T-helper 2 cell treated with Interferon-gamma antibody and Interleukin-4, amounts not matched to agents 100 ng/mL and 5 ng/mL, for 36 hours (primary cell): ENCODE measurements around the gene GPR150. TPM values are rescaled to one million over a fixed set of nuclear protein-coding genes. Genes with fewer than 3 reads are reported as not detected.

ENCODE experiments used
- intact Hi-C: fragments of 100-400 bp; cut with micrococcal nuclease; formaldehyde crosslinking; loops from one replicate; pipeline ENCODE4 v1.15.1; 2023
- total RNA-seq: library from RNA; stranded (reverse); gene quantifications from 2 replicates; pipeline ENCODE4 v1.2.3, GENCODE V29; 2022

The GPR150 gene
- total RNA-seq, 1 donor from 2014 or later = 0.30 TPM

DNA sequence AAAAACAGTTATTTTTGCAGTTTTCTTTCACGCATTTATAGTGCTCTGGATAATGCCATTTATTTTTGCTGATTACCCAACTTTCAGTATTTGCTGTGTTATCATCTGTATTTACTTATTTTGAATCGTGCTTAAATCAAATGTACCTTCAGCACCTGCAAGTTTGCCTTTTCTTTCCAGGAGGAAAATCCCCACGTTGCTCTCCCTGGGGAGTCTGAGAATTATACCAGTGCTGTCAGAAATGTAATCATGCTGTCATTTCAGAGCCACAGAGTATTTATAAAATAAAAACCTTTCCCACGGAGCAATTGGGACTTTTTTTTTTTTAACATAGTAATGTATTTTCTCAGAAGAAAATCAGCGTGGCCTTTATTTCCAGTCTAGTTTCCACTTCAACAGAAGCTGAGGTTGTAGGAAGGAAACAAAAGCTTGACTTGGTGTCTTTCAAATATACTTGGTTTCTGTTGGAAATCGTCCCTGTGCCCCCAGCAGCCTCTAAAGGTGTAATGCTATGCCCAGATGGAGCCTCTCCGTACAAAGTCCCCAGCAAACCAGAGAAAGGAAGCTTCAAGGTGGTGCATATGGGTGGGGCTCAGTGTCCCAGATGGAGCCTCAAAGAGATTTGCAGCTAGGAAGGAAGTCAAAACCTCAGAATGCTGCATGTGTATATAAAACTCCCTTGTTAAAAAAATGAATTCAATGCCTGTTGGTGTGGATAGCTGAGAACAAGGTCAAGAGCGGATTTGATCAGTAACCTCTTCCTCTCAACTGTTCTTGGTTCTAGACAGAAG lies 2.1 kb downstream of the GPR150 start:
- intact Hi-C loops = loop anchor here (1.0 kb wide), 2 partner anchors 24 to 67 kb away; partner anchors contain the start of genes ARSK and RFESD

DNA sequence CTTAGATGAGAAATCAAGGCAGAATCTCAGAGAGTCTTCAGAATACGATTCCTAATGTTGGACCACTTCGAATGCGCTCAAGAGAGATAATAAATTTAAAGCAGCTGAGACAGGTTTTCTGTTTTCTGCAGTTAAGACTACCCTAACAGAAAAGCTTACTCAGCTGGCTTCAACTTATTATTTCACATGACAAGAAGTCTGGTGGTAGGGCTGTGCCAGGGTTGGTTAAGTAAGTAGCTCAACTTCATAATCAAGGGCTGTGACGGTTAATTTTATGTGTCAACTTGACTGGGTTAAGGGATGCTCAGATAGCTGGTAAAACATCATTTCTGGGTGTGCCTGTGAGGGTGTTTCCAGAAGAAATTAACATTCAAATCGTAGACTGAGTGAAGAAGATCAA lies 3.8 kb downstream of the GPR150 start:
- intact Hi-C loops = no loop called here

DNA sequence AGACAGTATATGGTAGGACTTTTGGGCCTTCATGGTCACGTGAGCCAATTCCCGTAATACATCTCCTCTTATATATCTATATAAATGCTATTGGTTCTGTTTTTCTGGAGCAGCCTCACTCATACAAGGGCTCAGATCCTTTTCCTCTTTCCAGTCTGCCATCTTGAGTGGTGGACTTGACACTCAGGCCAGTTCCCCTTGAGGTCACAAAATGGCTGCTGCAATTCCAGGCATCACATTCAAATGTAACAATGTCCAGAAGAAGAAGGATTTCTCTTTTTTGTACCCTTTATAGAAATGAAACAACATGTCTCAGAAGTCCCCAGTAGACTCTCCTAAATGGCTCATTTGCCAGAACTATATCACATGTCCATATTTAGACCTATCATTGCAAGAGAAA lies 4.5 kb downstream of the GPR150 start:
- intact Hi-C loops = no loop called here

DNA sequence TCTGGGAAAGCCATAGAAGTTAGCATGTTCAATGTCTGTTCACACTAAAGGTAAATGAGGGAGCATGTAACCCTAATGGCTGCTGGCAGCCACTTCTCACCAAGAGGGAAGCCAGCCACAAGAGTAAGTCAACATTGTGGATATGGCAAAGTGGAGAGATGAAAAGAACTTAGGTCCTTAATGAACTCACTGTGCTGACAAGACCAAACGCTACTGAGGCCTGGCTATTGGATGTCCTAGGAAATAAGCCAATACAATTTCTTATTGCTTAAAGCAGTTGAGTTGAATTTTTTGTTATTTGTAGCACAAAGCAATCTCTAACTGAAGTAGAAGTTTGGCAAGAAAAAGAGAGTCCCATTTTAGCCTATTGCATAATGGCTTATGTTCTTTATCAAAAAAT lies 6.8 kb downstream of the GPR150 start:
- intact Hi-C loops = no loop called here

DNA sequence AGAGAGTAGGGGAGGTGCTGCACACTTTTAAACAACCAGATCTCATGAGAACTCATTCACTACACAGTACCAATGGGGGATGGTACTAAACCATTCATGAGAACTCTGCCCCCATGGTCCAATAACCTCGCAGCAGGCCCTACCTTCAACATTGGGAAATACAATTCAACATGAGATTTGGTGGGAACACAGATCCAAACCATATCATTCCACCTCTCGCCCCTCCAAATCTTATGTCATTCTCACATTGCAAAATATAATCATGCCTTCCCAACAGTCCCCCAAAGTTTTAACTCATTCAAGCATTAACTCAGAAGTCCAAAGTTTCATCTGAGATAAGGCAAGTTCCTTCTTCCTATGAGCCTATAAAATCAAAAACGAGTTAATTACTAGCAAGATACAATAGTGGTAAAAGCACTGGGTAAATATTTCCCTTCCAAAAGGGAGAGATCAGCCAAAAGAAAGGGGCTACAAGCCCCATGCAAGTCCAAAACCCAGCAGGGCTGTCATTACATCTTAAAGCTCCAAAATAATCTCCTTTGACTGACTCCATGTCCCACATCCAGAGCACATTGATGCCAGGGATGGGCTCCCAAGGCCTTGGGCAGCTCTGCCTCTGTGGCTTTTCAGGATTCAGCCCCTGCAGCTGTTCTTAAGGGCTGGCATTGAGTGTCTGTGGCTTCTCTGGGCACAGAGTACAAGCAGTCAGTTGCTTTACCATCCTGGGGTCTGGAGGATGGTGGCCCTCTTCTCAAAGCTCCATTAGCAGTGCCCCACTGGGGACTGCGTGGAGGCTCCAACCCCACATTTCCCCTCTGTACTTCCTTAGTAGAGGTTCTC lies 8.3 kb downstream of the GPR150 start:
- intact Hi-C loops = no loop called here

DNA sequence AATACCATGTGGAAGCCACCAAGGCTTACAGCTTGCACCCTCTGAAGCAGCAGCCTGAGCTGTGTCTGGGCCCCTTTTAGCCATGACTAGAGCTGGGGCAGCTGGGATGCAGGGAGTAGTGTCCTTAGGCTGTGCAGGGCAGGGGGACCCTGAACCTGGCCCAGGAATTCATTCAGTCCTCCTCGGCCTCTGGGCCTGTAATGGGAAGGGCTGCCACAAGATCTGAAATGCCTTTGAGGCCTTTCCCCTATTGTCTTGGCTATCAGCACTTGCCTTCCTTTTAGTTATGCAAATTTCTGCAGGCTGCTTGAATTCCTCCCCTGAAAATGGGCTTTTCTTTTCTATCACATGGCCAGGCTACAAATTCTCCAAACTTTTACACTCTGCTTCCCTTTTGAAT lies 9.0 kb downstream of the GPR150 start:
- intact Hi-C loops = no loop called here

DNA sequence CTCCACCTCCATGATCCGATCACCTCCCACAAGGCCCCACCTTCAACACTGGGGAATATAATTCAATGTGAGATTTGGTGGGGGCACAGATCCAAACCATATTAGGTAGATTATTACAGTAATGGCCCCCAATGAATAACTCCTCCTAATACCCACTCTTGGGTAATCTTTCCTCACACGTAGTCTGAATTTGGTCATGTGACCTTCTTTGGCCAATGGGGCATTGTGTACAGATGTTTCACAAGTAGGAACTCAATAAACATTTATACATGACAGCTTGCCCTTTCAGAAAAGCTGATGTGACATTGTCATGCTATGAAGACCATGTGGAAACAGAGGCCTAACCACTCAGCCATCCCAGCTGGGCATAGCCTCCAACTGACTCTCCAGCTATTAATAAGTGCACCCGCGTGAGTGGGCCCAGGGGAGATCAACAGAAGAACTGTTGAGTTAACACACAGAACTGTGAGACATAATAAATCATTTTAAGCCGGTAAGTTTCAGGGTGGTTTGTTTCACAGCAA lies 10.6 kb downstream of the GPR150 start:
- intact Hi-C loops = no loop called here

DNA sequence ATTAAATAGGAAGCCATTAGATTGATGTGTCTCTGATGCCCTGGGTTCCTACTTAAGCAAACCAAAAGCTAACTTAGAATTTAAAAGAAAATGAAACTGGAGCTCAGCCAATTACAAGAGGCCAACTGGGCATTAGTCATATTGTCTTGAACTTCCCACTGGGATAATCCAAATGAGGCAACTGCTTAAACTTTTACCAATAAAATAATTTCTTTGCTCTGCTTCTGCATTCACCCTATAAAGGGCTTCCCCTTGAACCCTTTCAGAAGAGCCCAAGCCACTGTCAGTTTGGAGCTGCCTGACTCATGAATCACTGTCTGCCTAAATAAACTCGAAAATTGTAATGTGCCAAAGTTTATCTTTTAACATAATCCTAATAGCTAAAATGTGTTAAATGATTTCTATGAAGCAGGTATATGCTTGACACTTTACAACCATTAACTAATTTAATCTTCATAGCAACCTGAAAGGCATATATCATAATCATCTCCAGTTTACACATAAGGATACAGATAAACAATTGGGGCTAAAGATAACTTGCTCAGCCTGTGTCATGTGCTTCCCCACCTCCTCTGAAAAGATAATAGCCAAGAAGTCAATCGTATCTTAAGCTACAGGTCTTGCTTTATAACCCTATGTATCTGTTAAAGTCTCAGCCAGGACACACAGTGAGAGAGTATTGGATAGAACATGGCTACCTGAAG lies 11.5 kb downstream of the GPR150 start:
- intact Hi-C loops = no loop called here

DNA sequence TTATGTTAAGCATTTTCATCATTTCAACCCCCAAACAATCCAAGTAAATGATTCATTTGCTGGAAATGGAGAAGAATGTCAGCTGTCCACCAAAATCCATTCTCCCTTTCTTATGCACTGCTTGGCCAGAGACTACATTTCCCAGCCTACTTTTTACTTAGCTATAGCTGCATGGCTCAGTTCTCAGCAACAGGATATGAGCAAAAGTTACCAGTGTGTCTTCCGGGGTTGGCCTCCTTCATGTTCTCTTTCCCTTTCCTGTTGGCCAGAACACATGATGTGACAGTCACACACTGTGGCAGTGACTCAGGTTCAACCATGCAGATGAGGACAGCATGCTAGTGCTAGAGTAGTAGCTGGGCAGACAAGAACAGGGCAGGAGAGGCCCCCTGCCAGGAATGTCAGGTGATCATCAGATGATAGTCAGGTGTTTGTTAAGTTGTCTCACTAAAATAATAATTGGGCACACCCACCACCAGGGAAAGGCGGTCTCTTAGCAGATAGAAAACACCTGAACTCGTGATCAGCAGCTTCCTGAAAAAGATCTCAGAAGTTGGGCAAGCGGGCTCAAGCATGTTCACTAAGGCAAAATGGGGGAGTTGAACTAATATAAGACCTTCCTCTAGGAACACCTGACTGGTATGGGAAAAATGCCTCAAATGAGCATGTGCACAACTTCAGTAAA lies 12.2 kb downstream of the GPR150 start:
- intact Hi-C loops = loop anchor here (1.0 kb wide), 3 partner anchors 12 to 78 kb away; partner anchors contain the start of genes GPR150, RFESD and SKIC3

DNA sequence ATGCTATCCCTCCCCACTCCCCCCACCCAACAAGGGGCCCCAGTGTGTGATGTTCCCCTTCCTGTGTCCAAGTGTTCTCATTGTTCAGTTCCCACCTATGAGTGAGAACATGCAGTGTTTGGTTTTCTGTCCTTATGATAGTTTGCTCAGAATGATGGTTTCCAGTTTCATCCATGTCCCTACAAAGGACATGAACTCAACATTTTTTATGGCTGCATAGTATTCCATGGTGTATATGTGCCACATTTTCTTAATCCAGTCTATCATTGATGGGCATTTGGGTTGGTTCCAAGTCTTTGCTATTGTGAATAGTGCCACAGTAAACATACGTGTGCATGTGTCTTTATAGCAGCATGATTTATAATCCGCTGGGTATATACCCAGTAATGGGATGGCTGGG lies 13.1 kb downstream of the GPR150 start:
- intact Hi-C loops = loop anchor here (1.0 kb wide), 3 partner anchors 13 to 79 kb away; partner anchors contain the start of genes GPR150, RFESD and SKIC3

DNA sequence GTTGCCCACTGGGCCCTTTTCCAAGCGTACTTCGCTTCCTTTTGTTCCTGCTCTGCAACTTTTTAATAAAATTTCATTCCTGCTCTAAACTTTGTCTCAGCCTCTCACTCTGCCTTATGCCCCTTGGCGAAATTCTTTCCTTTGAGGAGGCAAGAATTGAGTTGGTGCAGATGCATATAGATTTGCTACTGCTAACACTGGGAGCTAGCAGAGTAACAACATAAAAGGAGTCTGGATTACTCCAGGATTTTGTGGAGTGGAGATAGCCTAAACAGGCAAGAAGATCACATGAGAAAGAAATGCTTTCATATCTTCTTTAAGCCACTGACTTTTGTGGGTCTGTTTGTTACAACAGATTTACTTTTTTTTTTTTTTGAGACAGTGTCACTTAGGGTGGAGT lies 13.8 kb downstream of the GPR150 start:
- intact Hi-C loops = no loop called here

DNA sequence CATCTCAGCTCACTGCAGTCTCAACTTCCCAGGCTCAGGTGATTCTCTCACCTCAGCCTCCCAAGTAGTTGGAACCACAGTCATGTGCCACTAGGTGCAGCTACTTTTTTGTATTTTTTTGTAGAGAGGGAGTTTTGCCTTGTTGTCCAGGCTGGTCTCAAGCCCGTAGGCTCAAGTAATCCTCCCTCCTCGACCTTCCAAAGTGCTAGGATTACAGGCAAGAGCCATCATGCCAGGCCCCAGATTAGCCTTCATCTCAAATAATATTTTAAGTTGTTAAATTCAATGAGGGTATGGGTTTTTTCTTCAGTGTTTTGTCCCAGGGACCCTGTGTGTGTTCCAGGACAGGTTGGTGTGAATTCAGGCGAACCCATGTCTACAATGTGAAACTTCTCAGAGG lies 14.2 kb downstream of the GPR150 start:
- intact Hi-C loops = no loop called here

DNA sequence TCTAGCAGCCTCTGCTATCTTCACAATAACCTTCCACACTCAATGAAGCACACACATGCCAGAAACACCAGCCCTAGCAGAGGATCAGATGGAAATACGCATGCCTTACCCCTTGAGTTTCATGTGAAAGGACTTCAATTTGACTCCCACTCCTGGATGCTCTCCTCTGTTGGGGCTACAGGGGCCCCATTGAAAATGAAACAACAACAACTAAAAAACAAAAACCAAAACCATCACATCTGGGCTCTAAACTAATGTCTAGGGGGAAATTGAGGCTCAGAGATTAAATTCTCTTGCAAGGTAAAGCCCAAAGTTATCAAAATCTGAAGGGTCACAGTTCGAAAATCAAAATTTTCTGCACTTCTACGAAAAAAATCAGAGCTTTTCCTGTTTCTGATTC lies 18.7 kb downstream of the GPR150 start:
- intact Hi-C loops = no loop called here

DNA sequence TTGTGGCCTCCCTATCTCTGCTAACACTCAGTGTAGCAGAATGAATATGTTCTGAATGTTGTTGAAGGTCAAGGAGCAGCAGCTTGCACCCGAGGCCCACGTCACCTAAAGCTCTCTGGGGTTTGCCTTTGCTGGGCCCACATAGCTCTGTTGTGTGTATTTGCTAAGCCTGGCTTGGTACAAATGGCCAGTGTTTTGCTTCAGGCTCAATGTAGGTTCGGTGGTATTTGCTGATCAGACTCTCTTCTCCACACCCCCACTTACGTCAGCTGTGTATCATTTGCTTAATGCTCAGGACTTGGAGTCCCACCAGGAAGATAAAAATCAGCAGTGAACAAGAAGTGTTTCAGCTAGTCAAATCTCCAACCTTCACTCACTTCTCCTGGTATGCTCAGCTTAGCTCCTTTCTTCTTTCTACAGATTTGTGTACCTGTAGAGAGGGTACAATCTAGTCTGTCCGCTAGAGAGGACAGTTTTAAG lies 21.9 kb downstream of the GPR150 start:
- intact Hi-C loops = no loop called here

DNA sequence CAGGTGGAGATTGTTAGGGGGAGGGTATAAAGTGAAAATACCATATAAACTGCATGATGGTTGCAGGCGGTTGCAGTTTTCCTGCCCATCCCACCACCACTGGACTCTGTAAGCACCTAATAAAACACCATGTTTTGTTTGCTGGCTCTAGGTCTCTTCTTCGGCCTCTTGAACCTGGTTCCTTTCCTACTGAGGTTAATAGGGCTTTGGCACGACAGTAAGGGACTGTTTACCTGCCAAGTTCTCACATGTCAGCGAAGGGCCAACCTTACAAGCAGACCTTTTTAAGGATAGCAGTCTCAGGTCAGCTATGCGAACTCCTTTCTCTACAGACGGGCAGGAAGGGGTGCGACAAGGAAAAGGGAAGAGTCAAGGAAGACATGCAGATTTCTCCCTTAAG lies 23.3 kb downstream of the GPR150 start:
- intact Hi-C loops = no loop called here

DNA sequence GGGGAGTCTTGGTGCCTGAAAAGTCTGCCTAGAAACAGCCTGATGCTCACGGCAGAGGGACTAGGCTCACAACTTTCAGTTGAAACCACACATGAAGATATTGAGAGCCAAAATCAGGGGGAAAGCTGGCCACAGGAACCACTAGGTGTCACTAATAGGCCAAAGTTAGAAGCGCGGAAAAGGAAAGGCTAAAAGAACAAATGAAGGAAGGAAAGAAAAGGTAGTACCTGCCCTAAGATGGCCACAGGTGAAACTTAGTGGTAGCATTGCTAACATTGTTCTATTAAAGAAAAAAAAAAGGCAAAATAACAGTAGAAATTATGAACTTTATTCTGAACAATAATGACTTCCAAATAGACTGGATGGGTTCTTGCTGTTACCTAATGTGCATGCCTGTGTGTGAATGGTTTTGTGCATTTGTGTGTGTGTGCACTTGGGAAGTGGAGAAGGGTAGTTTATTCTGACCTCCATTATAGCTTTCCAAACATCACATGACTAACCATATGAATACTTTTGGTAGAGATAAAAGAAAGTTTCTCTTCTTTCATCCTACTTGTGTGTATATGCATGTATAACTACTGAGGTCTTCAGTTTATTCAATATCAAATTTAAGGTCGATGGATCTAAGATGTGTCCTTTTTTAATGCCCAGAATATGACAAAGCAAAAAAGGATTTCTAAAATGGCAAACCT lies 24.6 kb downstream of the GPR150 start:
- intact Hi-C loops = loop anchor here (1.0 to 5.0 kb wide), 9 partner anchors 20 to 1018 kb away; partner anchors contain the start of genes CAST and RHOBTB3

DNA sequence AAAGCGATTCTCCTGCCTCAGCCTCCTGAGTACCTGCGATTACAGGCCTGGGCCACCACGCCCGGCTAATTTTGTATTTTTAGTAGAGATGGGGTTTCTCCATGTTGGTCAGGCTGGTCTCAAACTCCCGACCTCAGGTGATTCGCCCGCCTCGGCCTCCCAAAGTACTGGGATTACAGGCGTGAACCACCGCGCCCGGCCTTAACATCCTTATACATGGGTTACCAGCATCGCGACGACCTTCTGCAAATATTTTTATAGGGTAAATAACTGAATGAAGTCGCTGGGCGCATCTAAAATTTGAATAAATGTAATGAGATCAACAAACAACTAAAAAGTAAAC lies 26.3 kb downstream of the GPR150 start:
- intact Hi-C loops = loop anchor here (1.0 to 5.0 kb wide), 11 partner anchors 14 to 1016 kb away; partner anchors contain the start of genes CAST, ELL2, RHOBTB3 and SKIC3

DNA sequence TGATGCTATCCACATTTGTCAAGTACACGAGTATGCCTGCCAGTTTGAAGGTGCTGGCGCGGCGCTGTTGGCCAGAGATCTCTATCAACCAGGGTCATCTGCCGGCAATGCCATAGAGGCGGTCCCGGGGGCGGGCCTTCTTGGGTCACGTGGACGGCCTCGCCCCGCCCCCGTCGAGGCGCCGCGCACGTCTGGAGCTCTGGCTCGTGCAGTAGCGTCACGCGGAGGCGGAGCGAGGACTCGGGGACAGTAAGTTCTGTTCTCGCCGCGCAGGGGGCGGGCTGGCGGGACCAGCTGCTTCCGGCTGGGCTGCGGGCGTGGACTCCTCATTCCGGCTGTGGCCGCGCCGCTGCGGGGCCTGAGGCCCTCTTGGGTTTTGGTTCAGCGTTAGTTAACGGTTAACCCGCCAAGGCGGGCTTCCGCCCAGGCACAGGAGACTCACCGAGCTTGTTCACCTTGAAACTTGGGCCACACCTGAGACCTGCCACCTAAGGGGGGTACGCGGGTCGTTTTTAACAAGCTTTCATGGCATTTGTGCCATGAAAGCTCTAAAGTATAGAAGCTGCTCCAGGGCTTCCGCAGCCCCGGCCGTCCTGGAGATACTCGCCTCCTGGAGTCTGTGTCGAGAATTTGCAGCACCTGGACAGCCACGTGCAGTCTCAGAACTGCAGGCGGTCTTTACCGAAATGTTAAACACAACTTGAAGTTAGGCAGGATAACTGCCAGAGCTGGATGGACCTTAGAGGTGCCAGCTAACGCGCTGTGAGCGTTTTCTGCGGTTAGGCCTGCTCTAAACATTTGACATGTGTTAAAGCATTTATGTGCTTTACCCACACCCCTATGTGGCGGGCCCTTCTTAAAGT lies 26.9 kb downstream of the GPR150 start, which contains the start of gene RFESD:
Gene RFESD, plus strand, starts transcription at position 209 of the 863 bp plus-strand sequence. CDS start 5,495 bp downstream, outside the sequence.
- intact Hi-C loops = loop anchor here (1.0 to 5.0 kb wide), 11 partner anchors 14 to 1016 kb away; partner anchors contain the start of genes CAST, ELL2, RHOBTB3 and SKIC3
